Erythroblast (primary cell): ENCODE data around the gene MUC5AC.
"Not testable (repeated sequence)": the region's sequence is repeated elsewhere in the genome, so short reads cannot be mapped to it uniquely, and the experiment has no call there.

ENCODE experiments used
- DNase-seq, 2 experiments: peaks; one replicate each; lab custom pipeline; 2025; lab: John Stamatoyannopoulos, UW
- GATA1 ChIP-seq: IDR thresholded peaks from 2 replicates; pipeline ENCODE4 v1.6.1; 2011; ENCODE audit warnings: low read depth, mild to moderate bottlenecking, control low read depth, low read length, moderate library complexity
- POLR2A ChIP-seq: IDR thresholded peaks from 2 replicates; pipeline ENCODE4 v1.6.1; 2011; ENCODE audit warnings: mild to moderate bottlenecking, low read length

The MUC5AC gene

DNA sequence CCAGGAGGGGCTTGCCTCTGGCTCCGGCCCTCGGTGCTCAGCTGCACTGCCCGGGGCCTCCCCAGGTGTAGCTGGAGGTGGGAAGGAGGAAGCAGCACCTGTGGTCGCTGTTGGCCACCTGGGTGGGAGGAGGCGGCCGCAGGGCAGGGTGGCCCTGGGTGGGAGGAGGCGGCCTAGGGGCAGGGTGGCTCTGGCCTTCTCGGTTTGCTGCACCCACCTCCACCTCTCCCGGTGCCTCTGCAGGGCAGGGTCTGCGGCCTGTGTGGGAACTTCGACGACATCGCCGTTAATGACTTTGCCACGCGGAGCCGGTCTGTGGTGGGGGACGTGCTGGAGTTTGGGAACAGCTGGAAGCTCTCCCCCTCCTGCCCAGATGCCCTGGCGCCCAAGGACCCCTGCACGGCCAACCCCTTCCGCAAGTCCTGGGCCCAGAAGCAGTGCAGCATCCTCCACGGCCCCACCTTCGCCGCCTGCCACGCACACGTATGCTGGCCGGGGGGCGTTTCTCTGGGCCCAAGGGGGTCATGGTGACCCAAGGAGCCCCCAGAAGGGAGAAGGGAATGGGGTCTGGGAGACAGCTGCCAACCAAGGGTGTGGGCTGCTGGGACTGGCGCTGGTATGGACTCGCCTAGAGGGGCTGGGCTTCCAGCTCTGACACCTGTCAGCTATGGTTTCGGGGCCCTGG, 20.6 kb downstream of the MUC5AC start:
- TF ChIP-seq POLR2A (no peak), GATA1 (no peak)
- DNase-seq, result no peak

DNA sequence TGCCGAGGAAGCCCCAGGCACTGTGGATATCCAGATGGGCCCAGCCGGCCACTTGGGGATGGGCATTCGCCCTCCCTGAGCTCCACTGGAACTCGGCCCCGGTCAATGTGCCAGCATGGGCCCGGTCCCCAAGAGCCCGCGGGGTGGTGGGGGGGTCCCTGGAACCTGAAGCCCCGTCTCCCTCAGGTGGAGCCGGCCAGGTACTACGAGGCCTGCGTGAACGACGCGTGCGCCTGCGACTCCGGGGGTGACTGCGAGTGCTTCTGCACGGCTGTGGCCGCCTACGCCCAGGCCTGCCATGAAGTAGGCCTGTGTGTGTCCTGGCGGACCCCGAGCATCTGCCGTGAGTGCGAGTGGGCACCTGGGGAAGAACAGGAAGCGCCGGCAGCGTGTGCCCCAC, 21.2 kb downstream of the MUC5AC start:
- no peak for TF ChIP-seq GATA1
- TF ChIP-seq POLR2A, result no peak
- no peak for DNase-seq

- DNase-seq, result no peak
- no peak for TF ChIP-seq GATA1
- no peak for TF ChIP-seq POLR2A
These were observed 21.9 kb downstream of the MUC5AC start for GRCh38 chr11:1179641-1180040.

GRCh38 chr11:1180171-1180570, 22.4 kb downstream of the MUC5AC start:
- no peak for TF ChIP-seq POLR2A
- TF ChIP-seq GATA1, result no peak
- no peak for DNase-seq

- TF ChIP-seq POLR2A, result no peak
- no peak for TF ChIP-seq GATA1
- DNase-seq, result no peak
These were observed 23.2 kb downstream of the MUC5AC start for GRCh38 chr11:1180947-1181391.

DNA sequence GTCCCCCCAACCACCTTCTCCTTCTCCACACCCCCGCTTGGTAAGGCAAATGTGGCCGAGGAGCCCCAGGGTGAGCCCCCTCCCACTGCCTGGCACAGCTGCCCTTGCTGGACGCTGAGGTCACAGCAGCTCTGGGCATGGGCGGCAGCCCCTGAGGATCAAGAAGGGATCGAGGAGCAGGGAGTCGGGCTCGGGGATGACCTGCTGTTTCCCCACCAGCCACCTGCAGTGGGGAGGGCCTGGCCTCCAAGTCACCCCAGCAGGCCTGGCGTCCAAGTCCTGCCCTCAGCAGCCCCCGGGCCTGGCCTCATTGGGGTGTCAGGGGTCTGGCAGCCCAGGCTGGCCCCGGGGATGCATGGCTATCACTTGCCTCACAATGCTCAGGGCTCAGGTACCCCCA, 23.7 kb downstream of the MUC5AC start:
- TF ChIP-seq POLR2A (no peak), GATA1 (no peak)
- no peak for DNase-seq

DNA sequence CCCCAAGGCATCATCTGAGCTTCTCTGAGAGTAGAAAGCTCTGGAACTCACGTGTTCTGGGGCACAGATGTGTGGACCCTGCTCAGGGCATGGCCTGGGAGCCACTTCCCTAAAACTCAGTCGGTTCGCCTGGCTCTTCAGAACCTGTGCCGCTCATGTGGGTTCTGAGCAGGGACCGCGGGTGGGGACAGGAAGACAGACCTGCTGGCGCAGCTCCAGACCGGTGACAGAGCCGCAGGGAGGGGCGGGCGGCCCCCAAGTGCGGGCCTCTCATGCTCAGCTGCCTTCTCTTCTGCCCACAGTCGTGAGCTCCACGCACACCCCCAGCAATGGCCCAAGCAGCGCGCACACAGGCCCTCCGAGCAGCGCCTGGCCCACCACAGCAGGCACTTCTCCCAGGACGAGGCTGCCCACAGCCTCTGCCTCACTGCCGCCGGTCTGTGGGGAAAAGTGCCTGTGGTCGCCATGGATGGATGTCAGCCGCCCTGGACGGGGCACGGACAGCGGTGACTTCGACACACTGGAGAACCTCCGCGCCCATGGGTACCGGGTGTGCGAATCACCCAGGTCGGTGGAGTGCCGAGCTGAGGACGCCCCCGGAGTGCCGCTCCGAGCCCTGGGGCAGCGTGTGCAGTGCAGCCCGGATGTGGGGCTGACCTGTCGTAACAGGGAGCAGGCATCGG, 24.2 kb downstream of the MUC5AC start:
- DNase-seq, result no peak
- TF ChIP-seq POLR2A (no peak), GATA1 (no peak)

DNA sequence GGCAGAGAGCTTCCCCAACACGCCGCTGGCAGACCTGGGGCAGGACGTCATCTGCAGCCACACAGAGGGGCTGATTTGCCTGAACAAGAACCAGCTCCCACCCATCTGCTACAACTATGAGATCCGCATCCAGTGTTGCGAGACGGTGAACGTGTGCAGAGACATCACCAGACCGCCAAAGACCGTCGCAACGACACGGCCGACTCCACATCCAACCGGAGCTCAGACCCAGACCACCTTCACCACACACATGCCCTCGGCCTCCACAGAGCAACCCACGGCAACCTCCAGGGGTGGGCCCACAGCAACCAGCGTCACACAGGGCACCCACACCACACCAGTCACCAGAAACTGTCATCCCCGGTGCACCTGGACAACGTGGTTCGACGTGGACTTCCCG, 26.4 kb downstream of the MUC5AC start:
- not testable (repeated sequence) for DNase-seq

- DNase-seq, result not testable (repeated sequence)
These were observed 30.8 kb downstream of the MUC5AC start for GRCh38 chr11:1188451-1189130.

- DNase-seq, result not testable (repeated sequence)
These were observed 32.1 kb downstream of the MUC5AC start for GRCh38 chr11:1189816-1190215.

DNA sequence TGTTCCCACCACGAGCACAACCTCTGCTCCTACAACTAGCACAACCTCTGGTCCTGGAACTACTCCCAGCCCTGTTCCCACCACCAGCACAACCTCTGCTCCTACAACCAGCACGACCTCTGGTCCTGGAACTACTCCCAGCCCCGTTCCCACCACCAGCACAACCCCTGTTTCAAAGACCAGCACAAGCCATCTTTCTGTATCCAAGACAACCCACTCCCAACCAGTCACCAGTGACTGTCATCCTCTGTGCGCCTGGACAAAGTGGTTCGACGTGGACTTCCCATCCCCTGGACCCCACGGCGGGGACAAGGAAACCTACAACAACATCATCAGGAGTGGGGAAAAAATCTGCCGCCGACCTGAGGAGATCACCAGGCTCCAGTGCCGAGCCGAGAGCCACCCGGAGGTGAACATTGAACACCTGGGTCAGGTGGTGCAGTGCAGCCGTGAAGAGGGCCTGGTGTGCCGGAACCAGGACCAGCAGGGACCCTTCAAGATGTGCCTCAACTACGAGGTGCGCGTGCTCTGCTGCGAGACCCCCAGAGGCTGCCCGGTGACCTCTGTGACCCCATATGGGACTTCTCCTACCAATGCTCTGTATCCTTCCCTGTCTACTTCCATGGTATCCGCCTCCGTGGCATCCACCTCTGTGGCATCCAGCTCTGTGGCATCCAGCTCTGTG, 34.2 kb downstream of the MUC5AC start:
- DNase-seq, result not testable (repeated sequence)

GRCh38 chr11:1192741-1193325, 35.1 kb downstream of the MUC5AC start:
- TF ChIP-seq POLR2A, result no peak
- TF ChIP-seq GATA1, result no peak

DNA sequence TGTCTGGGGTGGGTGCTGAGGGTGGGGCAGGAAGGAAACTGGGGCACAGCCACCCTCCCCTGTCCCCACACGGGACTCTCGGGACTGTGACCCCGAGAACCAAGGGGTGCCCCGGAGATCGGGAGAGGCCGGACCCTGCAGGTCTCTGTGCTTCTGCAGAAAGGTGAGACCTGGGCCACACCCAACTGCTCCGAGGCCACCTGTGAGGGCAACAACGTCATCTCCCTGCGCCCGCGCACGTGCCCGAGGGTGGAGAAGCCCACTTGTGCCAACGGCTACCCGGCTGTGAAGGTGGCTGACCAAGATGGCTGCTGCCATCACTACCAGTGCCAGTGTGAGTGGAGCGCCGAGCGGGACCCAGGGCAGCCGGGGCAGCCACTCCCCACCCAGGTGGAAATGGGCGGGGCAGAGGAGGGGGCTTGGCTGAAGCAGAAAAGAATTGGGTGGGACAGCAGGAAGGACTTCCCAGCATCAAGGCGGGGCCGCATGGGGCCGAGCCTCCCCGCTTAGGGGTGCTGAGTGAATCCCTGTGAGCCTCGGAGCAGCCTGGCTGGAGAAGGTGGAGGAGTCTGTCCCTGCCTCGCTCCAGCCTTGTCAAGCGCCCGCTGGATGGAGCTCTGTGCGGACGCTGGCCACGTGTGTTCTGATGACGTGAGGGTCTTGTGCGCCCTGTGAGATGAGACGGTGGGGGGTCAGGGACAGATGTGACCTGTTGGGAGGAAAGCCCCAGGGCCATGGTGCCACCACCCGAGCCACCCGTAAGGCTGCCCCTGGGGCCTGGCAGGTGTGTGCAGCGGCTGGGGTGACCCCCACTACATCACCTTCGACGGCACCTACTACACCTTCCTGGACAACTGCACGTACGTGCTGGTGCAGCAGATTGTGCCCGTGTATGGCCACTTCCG, 35.8 kb downstream of the MUC5AC start:
- TF ChIP-seq GATA1, result no peak
- TF ChIP-seq POLR2A, result no peak
- DNase-seq, result no peak

More at GRCh38 chr11:1192741-1193325, 35.1 kb downstream of the MUC5AC start:
- DNase-seq, result no peak
